ENCODE measurements around the gene MAB21L3. TPM values are rescaled to one million over a fixed set of nuclear protein-coding genes. Genes with fewer than 3 reads are reported as not detected.

MAB21L3 gene
- total and polyA plus RNA-seq, 11 donors, result 0.04 to 0.15 (median 0.08) TPM; not detected in 8

- intact Hi-C loops (cut with DNase I), result loop anchor here in 1 of 10 donors (10.0 kb wide), 1 partner anchor 182 kb away; no protein-coding TSS in a partner anchor
- H3K27me3 ChIP-seq, result no peaks in the 10 kb centered on the region
- DNase-seq (no peak), ATAC-seq (no peak)
- no peaks in the 10 kb centered on the region for H3K36me3 ChIP-seq
- H3K4me1 ChIP-seq, result peaks cover 0 to 16% (median 11%) of the 10 kb centered on the region in 12 donors
- H3K27ac ChIP-seq, result no peak overlapping the region
- 86 to 94% (median 90%) methylated on average over 1 of the region's 1 CpG for WGBS, 4 donors
- TF ChIP-seq POLR2A (IDR thresholded peaks at IDR 0.05), result no peak
- no peak for TF ChIP-seq CTCF (IDR thresholded peaks at IDR 0.05)
- no peaks in the 10 kb centered on the region for H3K9me3 ChIP-seq
- H3K4me3 ChIP-seq, result no peak overlapping the region
Observed at GRCh38 chr1:116172666-116173065, 61.5 kb downstream of the MAB21L3 start.

- DNase-seq, result no peak
- Histone ChIP-seq H3K9me3 (no peaks in the 10 kb centered on the region), H3K4me3 (no peak overlapping the region), H3K4me1 (peaks cover 0 to 6% (median 0%) of the 10 kb centered on the region in 12 donors), H3K36me3 (no peaks in the 10 kb centered on the region), H3K27me3 (no peaks in the 10 kb centered on the region), H3K27ac (no peak overlapping the region)
- WGBS, 4 donors, result 60 to 78% (median 69%) methylated on average over 3 of the region's 3 CpGs
- intact Hi-C loops (cut with DNase I), result loop anchor here in 1 of 10 donors (10.0 kb wide), 1 partner anchor 179 kb away; no protein-coding TSS in a partner anchor
- TF ChIP-seq POLR2A (IDR thresholded peaks at IDR 0.05), result no peak
- ATAC-seq, result no peak
Observed at GRCh38 chr1:116175611-116176010, 64.4 kb downstream of the MAB21L3 start.

- ATAC-seq (no peak), DNase-seq (no peak)
- intact Hi-C loops (cut with DNase I), result loop anchor here in 1 of 10 donors (10.0 kb wide), 1 partner anchor 178 kb away; no protein-coding TSS in a partner anchor
- Histone ChIP-seq H3K27me3 (no peaks in the 10 kb centered on the region), H3K4me3 (no peak overlapping the region), H3K9me3 (no peaks in the 10 kb centered on the region), H3K4me1 (peaks cover 0 to 6% (median 0%) of the 10 kb centered on the region in 12 donors), H3K36me3 (no peaks in the 10 kb centered on the region), H3K27ac (no peak overlapping the region)
- TF ChIP-seq CTCF (IDR thresholded peaks at IDR 0.05), result no peak
- TF ChIP-seq POLR2A (IDR thresholded peaks at IDR 0.05), result no peak
- WGBS, 4 donors, result 87 to 89% (median 87%) methylated on average over 4 of the region's 4 CpGs
Observed at GRCh38 chr1:116176306-116176789, 65.1 kb downstream of the MAB21L3 start.

- intact Hi-C loops (cut with DNase I), result loop anchor here in 1 of 10 donors (10.0 kb wide), 1 partner anchor 177 kb away; no protein-coding TSS in a partner anchor
- H3K4me1 ChIP-seq, result peaks cover 0 to 15% (median 0%) of the 10 kb centered on the region in 12 donors
- ATAC-seq (no peak), DNase-seq (no peak)
- no peak for TF ChIP-seq CTCF (IDR thresholded peaks at IDR 0.05)
- no peak for TF ChIP-seq POLR2A (IDR thresholded peaks at IDR 0.05)
- no peaks in the 10 kb centered on the region for H3K9me3 ChIP-seq
- H3K27ac ChIP-seq, result no peak overlapping the region
- no peaks in the 10 kb centered on the region for H3K27me3 ChIP-seq
- H3K4me3 ChIP-seq, result no peak overlapping the region
- 91 to 99% (median 95%) methylated on average over 3 of the region's 3 CpGs for WGBS, 4 donors
- no peaks in the 10 kb centered on the region for H3K36me3 ChIP-seq
Observed at GRCh38 chr1:116177861-116178260, 66.7 kb downstream of the MAB21L3 start.

Data from heart left ventricle (tissue), 16 donors.